Mucosa of stomach (tissue), 1 donor: ENCODE measurements around the gene RNU6-9.
"Not testable (repeated sequence)": the region's sequence is repeated elsewhere in the genome, so short reads cannot be mapped to it uniquely, and the experiment has no call there.

Experiments
- H3K27me3 ChIP-seq: one replicate; pipeline ENCODE4 v1.7.0; 2013; ENCODE audit warnings: mild to moderate bottlenecking, low read length; ENCODE audit not compliant: control insufficient read depth, insufficient read depth
- H3K36me3 ChIP-seq: one replicate; pipeline ENCODE4 v1.7.0; 2013; ENCODE audit warnings: low read length; ENCODE audit not compliant: control insufficient read depth, insufficient read depth
- H3K4me1 ChIP-seq: one replicate; pipeline ENCODE4 v1.7.0; 2013; ENCODE audit warnings: mild to moderate bottlenecking, low read length; ENCODE audit not compliant: control insufficient read depth, insufficient read depth
- H3K4me3 ChIP-seq: one replicate; pipeline ENCODE4 v1.7.0; 2013; ENCODE audit warnings: low read length
- H3K9ac ChIP-seq: one replicate; pipeline ENCODE4 v1.7.0; 2013; ENCODE audit warnings: mild to moderate bottlenecking, low read length, moderate library complexity
- H3K9me3 ChIP-seq: one replicate; pipeline ENCODE4 v1.7.0; 2013; ENCODE audit warnings: mild to moderate bottlenecking, low read length, moderate library complexity; ENCODE audit not compliant: control insufficient read depth
- donor health status: Pancreatic carcinoma.

RNU6-9 gene

GRCh38 chr19:875265-875879, 17.9 kb upstream of the RNU6-9 start:
- H3K4me1 ChIP-seq = peaks cover 9% of the 10 kb centered on the region
- no peak overlapping the region for H3K4me3 ChIP-seq
- no peak overlapping the region for H3K9ac ChIP-seq
- H3K36me3 ChIP-seq = no peaks in the 10 kb centered on the region
- H3K27me3 ChIP-seq = no peaks in the 10 kb centered on the region
- no peaks in the 10 kb centered on the region for H3K9me3 ChIP-seq

GRCh38 chr19:876089-876488, 17.2 kb upstream of the RNU6-9 start:
- no peaks in the 10 kb centered on the region for H3K27me3 ChIP-seq
- peaks cover 9% of the 10 kb centered on the region for H3K4me1 ChIP-seq
- no peaks in the 10 kb centered on the region for H3K9me3 ChIP-seq
- no peak overlapping the region for H3K9ac ChIP-seq
- no peak overlapping the region for H3K4me3 ChIP-seq
- peaks cover 3% of the 10 kb centered on the region for H3K36me3 ChIP-seq

GRCh38 chr19:876780-877314, 16.4 kb upstream of the RNU6-9 start:
- H3K27me3 ChIP-seq = no peaks in the 10 kb centered on the region
- no peak overlapping the region for H3K4me3 ChIP-seq
- no peak overlapping the region for H3K9ac ChIP-seq
- peaks cover 9% of the 10 kb centered on the region for H3K36me3 ChIP-seq
- no peaks in the 10 kb centered on the region for H3K9me3 ChIP-seq
- peaks cover 8% of the 10 kb centered on the region for H3K4me1 ChIP-seq

GRCh38 chr19:877992-878660, 15.2 kb upstream of the RNU6-9 start:
- H3K4me3 ChIP-seq, H3K9me3 ChIP-seq, H3K4me1 ChIP-seq, H3K27me3 ChIP-seq, H3K9ac ChIP-seq: not testable (repeated sequence)
- H3K36me3 ChIP-seq = peaks cover 17% of the 10 kb centered on the region

GRCh38 chr19:878751-879561, 14.3 kb upstream of the RNU6-9 start:
- not testable (repeated sequence) for H3K4me3 ChIP-seq, H3K27me3 ChIP-seq, H3K4me1 ChIP-seq, H3K9me3 ChIP-seq, H3K9ac ChIP-seq
- peaks cover 17% of the 10 kb centered on the region for H3K36me3 ChIP-seq

GRCh38 chr19:879711-880438, 13.4 kb upstream of the RNU6-9 start:
- Histone ChIP-seq H3K36me3 (peaks cover 21% of the 10 kb centered on the region), H3K4me3 (no peak overlapping the region), H3K4me1 (no peaks in the 10 kb centered on the region), H3K9ac (no peak overlapping the region), H3K27me3 (no peaks in the 10 kb centered on the region), H3K9me3 (no peaks in the 10 kb centered on the region)

GRCh38 chr19:881385-882071, 11.8 kb upstream of the RNU6-9 start:
- H3K4me3 ChIP-seq = no peak overlapping the region
- no peaks in the 10 kb centered on the region for H3K4me1 ChIP-seq
- no peaks in the 10 kb centered on the region for H3K27me3 ChIP-seq
- H3K9me3 ChIP-seq = no peaks in the 10 kb centered on the region
- H3K36me3 ChIP-seq = peaks cover 26% of the 10 kb centered on the region
- no peak overlapping the region for H3K9ac ChIP-seq

- no peak overlapping the region for H3K4me3 ChIP-seq
- no peaks in the 10 kb centered on the region for H3K27me3 ChIP-seq
- H3K36me3 ChIP-seq = peaks cover 26% of the 10 kb centered on the region
- H3K9me3 ChIP-seq = no peaks in the 10 kb centered on the region
- H3K9ac ChIP-seq = no peak overlapping the region
- no peaks in the 10 kb centered on the region for H3K4me1 ChIP-seq
These were observed 10.3 kb upstream of the RNU6-9 start for GRCh38 chr19:882871-883497.

GRCh38 chr19:883661-884211, 9.5 kb upstream of the RNU6-9 start:
- no peaks in the 10 kb centered on the region for H3K9me3 ChIP-seq
- H3K27me3 ChIP-seq = no peaks in the 10 kb centered on the region
- peaks cover 26% of the 10 kb centered on the region for H3K36me3 ChIP-seq
- H3K4me1 ChIP-seq = no peaks in the 10 kb centered on the region
- no peak overlapping the region for H3K4me3 ChIP-seq
- H3K9ac ChIP-seq = no peak overlapping the region

- H3K36me3 ChIP-seq = peaks cover 26% of the 10 kb centered on the region
- no peaks in the 10 kb centered on the region for H3K4me1 ChIP-seq
- H3K27me3 ChIP-seq = no peaks in the 10 kb centered on the region
- H3K4me3 ChIP-seq = no peak overlapping the region
- no peak overlapping the region for H3K9ac ChIP-seq
- no peaks in the 10 kb centered on the region for H3K9me3 ChIP-seq
These were observed 8.7 kb upstream of the RNU6-9 start for GRCh38 chr19:884420-885211.
